Kidney tubule cell (primary cell): ENCODE measurements around the gene PRSS56.

Experiments used
- DNase-seq: peaks from one replicate; pipeline ENCODE4 v3.0.0-alpha.2; 2018; ENCODE audit warnings: low spot score

The PRSS56 gene

DNA sequence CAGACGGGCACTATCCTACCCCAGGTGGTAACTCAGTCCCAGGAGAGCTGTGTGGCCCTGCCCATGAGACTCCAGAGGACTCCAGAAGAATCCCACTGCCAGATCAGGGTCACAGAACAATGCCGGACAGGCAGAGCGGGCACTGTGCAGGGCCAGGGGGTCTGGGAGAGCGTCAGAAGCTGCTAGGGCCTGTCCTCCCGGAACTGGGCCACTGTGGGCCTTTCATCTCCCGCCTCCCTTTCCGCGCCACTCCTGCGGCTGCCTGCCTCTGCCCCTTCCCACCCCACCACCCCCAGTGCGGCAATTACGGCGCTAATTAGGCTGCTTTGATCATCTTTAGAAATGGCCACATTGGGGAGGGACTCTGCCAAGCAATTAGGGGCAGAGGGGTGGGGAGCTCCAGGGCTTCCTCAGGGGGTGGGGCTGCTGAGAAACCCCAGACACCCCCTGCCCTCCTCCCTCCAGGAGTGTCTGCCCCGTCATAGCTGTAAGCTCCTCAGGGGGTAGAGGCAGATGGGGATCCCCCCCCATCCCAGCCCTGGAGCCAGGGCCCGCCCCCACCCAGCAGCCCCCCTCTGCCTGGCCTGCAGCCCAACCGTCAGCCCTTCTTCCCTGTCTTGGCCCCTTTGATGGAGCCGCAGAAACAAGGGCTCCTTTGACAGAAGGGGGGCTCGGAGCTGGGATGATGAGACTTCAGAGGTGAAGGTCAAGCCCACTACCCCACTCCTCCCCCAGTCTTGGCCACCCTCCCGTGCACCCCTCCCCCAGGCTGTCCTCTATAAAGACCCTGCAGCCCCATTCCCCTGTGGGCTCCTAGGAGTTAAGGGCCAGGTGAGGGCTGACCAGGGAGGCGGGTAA lies at the start of gene PRSS56:
TSS of gene PRSS56 (plus strand) at position 808 of the 858 bp plus-strand sequence. CDS start 211 bp downstream, outside the sequence.
- DNase-seq, result no peak

DNA sequence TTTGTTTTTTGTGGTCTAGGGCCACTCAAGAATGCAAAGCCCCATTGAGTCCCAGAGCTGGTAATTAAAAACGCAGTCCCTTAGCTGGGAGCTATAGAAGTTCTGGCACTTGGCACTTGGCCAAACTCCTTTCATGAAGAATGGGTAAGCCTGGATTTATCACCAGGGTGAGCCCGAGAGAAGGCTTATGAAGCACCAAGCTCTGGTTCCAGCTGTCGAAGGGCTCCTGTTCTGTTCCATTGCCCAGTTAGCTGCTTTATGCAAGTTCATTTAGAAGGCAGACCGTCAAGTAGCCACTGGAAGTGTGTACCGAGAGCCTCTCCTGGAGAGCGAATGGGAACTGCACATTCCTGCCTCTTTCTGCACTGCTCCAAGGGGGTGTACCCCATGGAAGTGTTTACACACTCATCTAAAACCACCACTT lies 46.7 kb upstream of the PRSS56 start:
- DNase-seq, result peak; percentile 4

DNA sequence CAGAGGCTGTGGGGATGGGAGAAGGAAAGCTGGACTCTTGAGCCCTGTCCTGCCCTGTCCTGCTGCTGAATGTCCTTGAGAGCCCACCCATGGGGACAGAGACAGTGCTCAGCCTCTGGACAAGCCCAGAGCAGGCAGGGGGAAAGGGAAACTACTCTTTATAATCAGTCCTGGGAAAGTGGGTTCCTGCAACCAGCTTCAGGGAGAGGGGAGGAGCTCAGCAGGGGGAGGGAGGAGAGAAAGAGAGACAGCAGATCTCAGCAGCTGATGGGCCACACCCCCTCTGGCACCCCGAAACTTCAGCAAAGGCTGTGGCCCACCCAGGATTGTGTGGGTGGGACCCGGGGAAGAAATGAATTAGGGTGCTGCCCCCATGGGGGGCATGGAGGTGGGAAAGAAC lies 44.1 kb upstream of the PRSS56 start:
- DNase-seq, result no peak

DNA sequence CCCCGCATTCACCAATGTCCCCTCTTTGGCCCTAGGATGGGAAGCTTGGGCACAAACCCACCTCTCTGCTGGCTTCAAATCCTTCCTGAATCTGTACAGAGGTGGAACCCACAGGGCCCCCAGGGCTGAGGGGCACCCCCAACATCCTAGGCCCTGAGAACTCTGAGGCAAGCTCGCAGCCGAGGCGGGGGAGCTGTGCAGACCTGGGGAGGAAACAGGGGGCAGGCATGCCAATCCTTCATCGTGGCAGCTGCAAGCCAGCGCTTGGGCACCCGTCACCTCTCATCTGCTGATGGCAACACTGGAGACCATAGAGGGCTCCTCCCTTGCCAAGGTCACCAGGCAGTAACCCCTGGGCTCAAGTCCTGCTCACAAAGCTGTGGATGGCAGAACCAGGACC lies 43.4 kb upstream of the PRSS56 start:
- DNase-seq, result no peak

DNA sequence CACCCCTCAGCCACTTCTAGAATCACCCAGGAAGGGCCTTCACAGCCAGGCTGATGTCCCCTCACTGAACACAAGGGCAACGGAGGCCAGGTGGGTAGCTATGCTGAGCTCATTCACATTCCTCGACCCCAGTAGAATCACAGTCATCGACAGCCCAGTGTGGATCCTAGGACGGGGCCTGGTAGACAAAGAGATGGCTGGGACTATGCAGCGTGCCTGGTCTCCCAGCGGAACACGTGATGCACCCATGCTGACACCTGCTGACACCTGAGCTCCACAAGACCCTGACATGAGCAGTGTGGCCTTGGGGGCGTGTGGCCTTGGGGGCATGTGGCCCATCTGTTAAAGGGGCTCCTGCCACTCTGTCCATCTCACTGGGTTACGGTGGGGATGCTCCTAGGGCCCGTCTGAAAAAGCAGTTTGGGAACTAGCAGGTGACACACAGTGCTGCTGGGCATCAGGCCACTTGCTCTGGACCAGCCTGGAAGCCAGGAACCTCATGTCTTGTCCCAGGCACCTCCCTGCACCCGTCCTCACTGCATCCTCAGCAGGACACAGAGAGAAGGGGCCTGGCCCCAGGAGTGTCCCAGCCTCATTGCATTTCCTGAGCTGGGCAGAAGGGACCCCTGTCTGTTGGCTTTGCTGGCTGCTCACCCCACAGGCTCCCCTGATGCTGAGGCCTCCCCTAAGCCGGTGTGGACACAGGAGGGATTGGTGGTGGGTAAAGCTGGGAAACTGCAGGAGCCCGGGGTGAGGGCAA lies 42.3 kb upstream of the PRSS56 start:
- no peak for DNase-seq

DNA sequence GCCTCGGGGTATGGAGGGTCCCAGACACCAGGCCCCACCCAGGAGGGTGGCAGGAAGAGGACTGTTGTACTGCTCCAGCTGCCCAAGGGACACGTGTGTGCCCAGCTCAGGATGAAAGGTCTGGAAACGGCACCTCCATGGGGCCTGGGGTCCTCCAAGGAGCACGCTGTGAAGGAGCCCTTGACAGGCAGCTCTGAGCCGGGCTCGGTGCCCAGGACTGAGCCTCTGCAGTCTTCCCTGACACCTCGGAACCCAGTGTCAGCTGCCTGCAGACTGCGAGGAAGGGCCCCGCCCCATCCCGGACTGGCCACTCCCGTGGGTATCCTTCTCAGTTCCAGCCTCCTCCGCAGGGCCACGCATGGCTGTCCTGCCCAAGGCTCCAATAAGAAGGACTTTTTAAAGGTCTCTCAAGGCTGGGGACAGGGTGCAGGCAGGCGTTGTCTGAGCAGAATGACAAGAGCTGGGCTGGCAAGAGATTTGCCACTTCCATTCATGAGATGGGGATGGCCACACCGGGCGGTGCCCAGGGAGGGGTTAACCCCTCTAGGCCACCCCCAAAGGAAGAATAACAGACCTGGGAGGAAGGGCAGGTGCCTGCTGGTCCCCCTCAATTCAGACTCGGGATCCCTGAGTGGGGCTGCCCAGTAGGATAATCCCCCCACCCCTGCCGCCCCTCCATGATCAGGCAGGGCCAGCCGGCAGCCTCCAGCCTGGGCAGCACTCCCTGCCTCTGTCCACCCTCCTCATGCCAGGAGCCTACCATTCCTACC lies 41.4 kb upstream of the PRSS56 start:
- DNase-seq, result no peak

DNA sequence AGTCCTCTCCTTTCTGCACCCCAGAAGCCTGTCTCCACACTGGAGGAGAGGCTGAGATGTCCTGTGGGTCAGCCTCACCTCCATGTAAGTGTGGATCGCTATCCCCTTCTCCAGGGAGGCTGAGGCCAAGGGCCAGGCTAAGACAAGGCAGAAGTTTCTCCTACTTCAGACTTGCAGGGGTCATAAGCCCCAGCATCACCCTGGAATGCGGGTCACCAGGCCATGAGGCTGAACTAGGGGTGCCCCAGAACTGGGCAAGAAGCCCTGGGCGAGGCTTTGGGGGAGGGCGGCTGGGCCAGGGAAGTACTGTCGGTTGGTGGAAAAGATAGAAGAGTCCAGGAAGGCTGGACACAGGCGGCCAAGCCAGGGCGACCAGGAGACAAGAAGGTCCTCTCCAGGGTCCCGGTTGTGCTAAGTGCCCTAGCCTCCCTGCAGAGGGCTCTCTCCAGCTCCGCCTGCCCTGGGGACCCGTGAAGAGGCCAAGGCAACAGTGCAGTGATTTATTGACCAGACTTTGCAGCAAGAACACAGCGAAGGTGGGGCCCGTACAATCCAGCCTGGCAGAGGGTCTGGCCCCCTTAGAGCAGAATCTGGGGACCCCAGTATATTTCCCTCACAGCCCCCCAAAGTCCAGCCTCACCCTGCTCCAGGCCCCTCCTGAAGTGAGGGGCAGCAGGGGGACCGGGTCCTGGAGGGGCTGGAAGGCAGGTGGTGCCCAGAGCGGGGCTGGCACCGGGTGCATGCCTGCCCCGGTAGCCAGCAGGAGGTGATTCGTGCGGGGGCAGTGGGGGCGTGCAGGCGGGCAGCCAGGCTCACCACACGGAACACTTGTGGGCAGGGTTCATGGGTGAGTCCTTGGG lies 40.6 kb upstream of the PRSS56 start:
- DNase-seq, result no peak

DNA sequence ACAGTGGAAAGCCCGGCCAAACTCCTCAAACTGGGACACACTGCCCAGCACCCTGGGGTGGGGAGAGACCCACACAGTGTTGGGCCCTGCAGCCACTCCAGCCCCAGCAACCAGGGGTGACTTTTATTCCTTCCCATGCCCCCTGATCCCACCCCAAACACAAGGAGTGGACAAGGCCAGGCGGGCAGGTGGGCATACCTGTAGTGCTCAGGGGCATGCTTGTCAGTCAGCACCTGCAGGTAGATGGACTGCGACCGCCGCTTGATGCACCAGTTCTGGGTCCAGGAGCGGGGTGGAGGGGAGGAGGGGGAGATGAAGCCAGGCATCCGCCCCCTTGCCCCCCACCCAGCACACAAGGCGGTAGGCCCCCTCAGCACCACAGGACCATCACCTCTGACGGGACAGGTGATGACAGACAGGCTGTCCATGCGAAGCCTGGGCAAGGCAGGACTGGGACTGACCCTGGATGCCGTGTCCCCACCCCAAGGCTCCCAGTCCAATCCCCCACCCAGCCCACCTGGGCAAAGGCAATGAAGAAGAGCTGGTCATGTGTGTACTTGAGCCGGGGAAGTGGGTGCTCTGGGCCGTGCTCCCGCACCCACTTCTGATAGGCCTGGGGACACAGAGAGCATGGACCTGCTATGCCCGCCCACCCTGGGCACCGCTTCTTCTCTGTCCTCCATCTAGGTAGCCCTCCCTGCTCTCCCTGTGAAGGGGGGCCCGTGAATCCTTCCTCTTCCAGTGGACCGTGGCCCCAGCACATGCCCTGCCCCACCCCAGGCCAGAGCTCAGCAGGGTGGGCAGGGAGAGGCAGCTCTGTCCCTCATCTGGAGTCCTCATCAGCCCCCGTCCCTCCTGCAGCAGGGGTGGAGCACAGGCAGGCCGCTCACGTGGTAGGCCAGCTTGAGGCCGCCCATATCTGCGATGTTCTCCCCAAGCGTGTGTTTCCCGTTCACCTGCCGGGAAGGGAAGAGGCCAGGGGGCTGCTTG lies 39.7 kb upstream of the PRSS56 start:
- no peak for DNase-seq

DNA sequence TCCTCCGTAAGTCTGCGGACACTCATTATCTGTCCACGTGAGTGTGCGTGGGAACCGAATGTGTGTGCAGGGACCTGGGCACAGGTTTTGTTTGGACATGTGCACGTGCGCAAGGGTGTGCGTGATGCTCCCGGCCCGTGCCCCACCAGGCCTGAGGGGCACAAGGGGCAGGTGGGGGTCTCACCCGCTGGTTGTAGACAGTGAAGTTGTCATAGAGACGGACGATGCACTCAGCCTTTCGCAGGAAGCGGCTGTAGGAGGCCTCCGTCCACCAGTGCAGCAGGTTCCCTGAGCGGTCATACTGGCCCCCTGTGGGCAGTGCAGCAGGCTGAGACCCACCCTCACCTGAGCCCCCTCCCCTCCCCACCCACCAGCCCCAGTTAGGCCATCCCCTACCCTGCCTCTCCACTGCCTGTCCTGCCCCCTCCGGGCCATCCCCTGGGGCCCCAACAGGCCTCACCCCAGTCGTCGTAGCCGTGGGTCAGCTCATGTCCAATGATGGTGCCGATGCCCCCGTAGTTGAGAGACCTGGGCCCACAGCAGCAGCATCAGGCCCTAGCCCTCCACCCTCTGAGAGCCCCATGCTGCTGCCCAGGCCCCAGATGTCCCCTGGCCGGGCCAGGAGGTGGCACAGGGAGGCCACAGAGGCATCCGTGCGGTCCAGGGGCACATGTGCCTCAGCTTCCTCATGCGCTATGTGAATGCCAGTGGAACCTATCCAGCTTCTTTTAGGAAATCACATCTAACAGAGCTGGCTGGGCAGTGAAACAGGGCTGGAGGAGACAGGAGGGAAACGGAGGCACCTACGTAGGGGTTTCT lies 38.7 kb upstream of the PRSS56 start:
- DNase-seq, result no peak

DNA sequence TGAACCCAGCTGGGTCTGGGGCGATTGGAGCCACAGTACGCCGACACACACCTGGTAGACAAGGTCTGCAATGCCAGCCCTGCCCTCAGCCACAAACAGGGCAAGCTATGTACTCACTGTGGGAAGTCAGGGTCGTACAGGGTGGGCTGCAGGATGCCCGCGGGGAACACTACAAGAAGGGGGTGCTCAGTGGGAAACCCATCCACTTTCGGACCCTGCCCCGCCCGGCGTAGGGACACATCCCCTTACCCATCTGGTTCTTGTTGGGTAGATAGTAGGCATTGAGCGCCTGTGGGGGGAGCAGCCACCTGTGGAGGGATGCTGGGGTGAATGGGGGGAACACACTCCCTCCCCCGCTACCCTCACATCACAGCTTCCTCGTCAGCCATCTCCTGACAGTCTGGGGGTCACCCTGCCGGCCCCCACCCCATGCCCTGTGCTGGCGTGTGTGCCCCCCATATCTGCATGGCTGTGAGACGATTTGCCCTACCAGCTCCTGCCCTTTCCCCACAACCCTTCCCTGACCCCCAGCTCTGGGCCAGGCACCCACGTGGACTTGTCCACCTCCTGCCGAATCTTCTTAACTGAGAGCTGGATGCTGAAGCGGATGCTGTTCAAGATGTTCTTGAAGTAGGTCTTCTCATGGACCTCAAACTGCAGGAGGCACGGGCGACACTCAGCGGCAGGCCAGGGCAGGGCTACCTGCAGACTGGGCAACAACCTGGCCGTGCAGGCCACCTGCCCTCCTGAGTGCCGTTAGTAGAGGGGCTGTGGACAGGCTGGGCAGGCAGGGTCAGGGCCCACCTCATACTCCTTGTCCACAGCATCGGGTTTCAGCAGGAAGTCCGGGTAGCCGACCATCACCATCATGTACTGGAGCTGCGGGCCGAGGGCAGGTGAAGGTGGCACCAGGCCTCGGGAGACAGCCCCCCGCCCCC lies 37.6 kb upstream of the PRSS56 start:
- DNase-seq, result no peak

DNA sequence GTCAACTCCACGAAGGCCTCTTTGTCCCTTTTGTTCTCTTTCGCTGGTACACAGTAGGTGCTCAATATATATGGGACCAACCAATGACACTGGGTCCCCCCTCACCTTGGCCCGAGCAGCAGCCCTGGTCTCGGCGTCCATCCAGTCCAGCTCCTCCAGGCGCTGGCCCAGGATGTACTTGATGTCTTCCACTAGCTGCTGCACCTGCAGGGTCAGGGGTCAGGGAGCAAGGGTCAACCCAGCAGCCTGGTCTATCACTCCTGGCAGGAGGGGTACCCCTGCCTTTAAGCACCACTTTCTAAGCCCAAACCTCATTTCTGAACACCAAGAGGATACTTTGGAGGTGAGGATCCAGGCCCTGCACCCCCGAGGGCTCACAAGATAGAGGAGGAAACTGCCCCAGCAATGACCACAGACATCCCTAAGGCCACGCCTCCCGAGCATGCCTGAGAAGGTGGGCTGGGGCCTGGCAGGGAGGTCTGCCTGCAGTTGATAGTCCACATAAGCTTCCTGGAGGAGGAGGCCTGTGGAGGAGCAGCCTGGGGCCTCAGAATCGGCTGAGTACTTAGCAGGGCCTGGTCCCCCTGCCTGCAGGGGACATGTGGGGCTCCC lies 36.8 kb upstream of the PRSS56 start:
- DNase-seq, result no peak

DNA sequence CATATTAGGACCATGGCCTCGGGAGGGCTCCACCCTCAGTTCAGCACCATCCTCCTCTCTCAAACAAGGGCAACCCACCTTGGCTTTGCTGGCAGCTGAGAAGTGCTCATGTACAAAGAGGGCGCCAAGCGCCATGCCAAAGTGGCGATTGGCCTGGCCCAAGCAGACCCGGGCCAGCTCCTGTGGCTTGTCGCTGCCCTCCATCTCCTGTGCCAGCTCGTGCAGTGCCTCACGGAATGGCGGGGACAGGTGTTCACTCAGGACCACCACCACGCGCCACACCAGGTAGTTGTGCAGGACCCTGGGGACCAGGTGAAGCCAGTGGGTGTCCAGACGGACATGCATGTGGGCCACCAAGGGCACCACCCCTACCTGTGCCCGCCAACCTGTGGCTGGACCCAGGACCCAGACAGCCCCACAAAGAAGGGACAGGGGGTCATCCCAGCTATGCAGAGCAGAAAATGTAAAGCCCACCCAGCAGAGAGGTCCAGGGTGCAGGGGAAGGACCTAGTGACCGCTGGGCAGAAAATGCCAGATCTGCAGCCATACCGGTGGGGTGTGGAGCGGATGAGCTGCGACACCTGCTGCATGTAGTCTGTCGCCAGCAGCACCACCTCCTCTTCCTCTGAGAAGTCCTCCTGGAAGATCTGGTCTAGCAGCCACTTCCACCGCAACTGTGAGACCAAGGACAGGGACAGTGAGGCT lies 36.1 kb upstream of the PRSS56 start:
- DNase-seq, result no peak

DNA sequence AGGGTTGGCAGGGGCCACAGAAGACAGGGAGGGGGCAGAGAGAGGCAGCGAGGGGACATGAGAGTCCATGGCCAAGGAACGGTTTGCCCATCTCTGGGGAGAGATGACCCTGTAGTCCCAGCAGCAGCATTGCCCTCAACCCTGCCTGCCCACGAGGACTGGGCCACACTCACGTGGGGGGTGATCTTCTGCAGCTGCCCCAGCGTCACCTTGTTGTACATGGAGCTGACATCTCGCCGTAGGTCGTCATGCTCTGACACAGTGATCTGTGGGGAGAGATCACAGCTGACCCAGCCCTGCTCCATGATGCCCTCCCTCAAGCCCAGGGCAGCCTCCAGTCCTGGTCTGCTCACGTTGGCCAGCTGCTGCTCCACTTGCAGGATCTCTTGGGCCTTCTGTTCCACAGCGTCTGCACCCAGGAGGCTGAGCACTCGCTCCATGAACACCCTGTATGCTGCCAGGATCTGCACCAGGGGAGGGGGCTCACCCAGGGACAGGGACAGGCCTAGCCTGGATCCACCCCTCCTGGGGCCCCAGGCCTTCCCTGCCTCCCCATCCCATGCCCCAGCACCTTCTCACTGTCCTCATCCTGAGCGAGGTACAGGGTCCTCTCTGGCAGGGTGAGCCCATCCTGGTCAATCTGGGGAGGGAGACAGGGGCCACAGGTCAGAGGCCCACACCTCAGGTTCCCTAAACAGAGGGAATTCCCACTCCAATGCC lies 35.4 kb upstream of the PRSS56 start:
- no peak for DNase-seq

DNA sequence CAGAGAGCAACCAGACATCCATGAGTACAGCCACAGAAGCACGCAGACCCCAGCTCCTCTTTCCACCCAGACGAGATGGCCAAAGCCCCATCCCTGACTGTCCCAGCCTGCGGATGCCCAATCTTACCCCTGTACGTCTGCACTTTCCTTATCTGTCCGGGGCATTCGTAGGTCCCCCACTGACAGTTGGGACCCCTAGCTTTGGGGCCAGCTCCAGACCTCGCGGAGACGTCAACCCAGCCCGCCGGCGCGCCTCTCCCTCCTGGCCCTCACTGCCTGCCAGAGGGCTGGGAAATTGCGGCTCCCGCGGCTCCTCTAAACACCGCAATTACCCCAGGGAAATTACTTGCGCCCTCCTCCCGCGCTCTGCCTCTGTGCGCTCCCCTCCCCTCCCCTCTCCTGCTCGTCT lies 34.8 kb upstream of the PRSS56 start:
- DNase-seq, result no peak

DNA sequence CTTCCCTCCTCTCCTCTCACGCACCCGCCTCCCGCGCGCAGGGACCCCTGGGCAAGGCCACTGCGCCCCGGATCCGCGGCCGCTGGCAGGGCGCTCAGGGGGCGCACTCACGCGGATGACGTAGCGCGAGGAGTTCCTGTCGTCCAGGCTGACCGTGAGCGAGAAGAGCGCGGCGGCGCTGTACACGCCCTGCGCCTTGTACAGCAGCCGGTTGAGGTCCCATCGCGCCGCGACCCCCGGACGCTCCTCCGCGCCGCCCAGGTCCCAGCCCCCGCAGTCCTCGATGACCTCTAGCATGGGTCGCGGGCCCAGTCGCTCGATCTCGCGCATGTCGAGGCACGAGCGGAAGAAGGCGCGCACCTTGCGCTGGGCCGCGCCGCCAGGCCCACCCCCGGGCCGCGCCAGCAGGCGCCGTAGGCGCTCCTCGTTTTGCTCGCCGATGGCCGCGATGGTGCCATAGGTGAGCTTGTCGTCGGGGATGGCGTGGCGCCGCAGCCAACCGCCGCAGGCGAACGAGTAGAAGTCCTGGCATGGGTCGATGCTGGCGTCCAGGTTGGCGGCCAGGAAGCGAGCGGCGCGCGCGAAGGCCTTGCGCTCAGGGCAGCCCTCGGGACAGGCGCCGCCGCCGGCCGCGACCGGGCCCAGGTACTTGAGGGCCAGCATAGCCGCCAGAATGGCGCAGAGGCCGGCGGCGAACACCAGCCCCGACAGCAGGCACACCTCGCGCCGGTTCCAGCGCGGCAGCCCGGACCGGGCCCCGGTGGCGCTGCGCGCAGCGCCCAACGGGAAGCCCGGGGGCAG lies 34.2 kb upstream of the PRSS56 start:
- DNase-seq, result no peak
